ENCODE results near the gene SNAPC3.

The SNAPC3 gene

DNA sequence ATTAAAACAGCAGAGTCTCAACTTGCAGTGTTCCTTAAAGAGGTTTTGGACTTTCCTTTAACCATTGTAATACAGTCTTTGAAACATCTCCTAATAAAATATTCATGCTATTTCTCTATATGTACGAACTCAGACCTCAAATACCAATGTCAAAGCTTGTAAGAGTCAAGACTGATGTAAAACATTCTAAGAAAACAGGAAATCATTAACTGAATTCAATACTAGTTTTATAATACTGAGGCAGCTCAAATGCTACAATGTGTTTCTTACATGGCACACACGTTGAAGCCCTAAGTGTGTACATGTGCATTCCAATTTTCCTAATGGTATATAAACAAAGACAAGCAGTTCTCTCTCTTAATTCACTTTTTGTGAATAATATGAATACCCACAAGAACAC lies 76.5 kb downstream of the SNAPC3 start:
- H3K27ac ChIP-seq (ENCODE audit: low read length): no peak overlapping the region
- H3K9me2 ChIP-seq (replicated peaks; ENCODE audit: insufficient read depth, low read length): no peaks in the 10 kb centered on the region
- H3K4me2 ChIP-seq (ENCODE audit: low read depth, low read length): no peak overlapping the region
- no peak overlapping the region for H2AFZ ChIP-seq (ENCODE audit: low read length)
- no peak for DNase-seq
- H3K4me3 ChIP-seq (ENCODE audit: low read length): no peak overlapping the region
- no peaks in the 10 kb centered on the region for H3K4me1 ChIP-seq (ENCODE audit: low read length)
- no peaks in the 10 kb centered on the region for H4K20me1 ChIP-seq (ENCODE audit: insufficient read depth, low read length)
- H3K9ac ChIP-seq (ENCODE audit: low read length): no peak overlapping the region
- H3K36me3 ChIP-seq (replicated peaks; ENCODE audit: insufficient read depth, low read length): no peaks in the 10 kb centered on the region
- TF ChIP-seq EZH2 (optimal IDR thresholded peaks at IDR 0.05; ENCODE audit: low read depth, low read length) (no peak), EZH2phosphoT487 (IDR thresholded peaks at IDR 0.05; ENCODE audit: low read length) (no peak)
- TF ChIP-seq, protein P1, sequence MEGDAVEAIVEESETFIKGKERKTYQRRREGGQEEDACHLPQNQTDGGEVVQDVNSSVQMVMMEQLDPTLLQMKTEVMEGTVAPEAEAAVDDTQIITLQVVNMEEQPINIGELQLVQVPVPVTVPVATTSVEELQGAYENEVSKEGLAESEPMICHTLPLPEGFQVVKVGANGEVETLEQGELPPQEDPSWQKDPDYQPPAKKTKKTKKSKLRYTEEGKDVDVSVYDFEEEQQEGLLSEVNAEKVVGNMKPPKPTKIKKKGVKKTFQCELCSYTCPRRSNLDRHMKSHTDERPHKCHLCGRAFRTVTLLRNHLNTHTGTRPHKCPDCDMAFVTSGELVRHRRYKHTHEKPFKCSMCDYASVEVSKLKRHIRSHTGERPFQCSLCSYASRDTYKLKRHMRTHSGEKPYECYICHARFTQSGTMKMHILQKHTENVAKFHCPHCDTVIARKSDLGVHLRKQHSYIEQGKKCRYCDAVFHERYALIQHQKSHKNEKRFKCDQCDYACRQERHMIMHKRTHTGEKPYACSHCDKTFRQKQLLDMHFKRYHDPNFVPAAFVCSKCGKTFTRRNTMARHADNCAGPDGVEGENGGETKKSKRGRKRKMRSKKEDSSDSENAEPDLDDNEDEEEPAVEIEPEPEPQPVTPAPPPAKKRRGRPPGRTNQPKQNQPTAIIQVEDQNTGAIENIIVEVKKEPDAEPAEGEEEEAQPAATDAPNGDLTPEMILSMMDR (IDR thresholded peaks at IDR 0.05; ENCODE audit: low read length): no peak
- no peaks in the 10 kb centered on the region for H3F3A ChIP-seq (ENCODE audit: insufficient read depth, low read length)
- H3K27me3 ChIP-seq (replicated peaks; ENCODE audit: insufficient read depth, low read length): no peaks in the 10 kb centered on the region
- no peaks in the 10 kb centered on the region for H3K9me3 ChIP-seq (replicated peaks; ENCODE audit: insufficient read depth, low read length)
- H3K79me2 ChIP-seq (ENCODE audit: low read length): peaks cover 16% of the 10 kb centered on the region

DNA sequence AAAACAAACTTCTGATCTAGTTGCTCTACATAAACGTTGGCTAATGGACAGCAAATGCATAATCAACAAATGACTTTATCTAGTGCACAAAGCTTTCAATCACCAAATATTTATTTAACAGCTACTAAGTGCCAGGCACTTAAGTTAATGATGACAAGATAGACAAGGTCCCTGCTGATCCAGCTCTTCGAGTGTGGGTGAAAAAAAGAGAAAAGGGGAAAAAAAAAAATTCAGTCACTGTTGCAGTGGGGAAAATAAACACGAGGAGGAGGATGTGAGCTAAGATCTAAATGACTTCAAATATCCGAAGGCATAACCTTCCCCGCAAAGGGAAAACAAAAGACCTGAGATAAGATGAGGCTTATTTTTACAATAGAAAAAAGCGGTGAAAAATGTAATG lies 78.5 kb downstream of the SNAPC3 start:
- Histone ChIP-seq H2AFZ (ENCODE audit: low read length) (no peak overlapping the region), H3K9me3 (replicated peaks; ENCODE audit: insufficient read depth, low read length) (no peaks in the 10 kb centered on the region), H4K20me1 (ENCODE audit: insufficient read depth, low read length) (no peaks in the 10 kb centered on the region), H3K9me2 (replicated peaks; ENCODE audit: insufficient read depth, low read length) (no peaks in the 10 kb centered on the region), H3K4me2 (ENCODE audit: low read depth, low read length) (no peak overlapping the region), H3K9ac (ENCODE audit: low read length) (no peak overlapping the region), H3K79me2 (ENCODE audit: low read length) (peaks cover 13% of the 10 kb centered on the region), H3K36me3 (replicated peaks; ENCODE audit: insufficient read depth, low read length) (no peaks in the 10 kb centered on the region; the same call in 1 of the 2 replicates), H3K4me3 (ENCODE audit: low read length) (no peak overlapping the region), H3F3A (ENCODE audit: insufficient read depth, low read length) (no peaks in the 10 kb centered on the region), H3K4me1 (ENCODE audit: low read length) (no peaks in the 10 kb centered on the region), H3K27ac (ENCODE audit: low read length) (no peak overlapping the region), H3K27me3 (replicated peaks; ENCODE audit: insufficient read depth, low read length) (no peaks in the 10 kb centered on the region)
- TF ChIP-seq EZH2phosphoT487 (IDR thresholded peaks at IDR 0.05; ENCODE audit: low read length): no peak
- TF ChIP-seq, protein P1 (IDR thresholded peaks at IDR 0.05; ENCODE audit: low read length): no peak
- TF ChIP-seq EZH2 (optimal IDR thresholded peaks at IDR 0.05; ENCODE audit: low read depth, low read length): no peak
- no peak for DNase-seq

DNA sequence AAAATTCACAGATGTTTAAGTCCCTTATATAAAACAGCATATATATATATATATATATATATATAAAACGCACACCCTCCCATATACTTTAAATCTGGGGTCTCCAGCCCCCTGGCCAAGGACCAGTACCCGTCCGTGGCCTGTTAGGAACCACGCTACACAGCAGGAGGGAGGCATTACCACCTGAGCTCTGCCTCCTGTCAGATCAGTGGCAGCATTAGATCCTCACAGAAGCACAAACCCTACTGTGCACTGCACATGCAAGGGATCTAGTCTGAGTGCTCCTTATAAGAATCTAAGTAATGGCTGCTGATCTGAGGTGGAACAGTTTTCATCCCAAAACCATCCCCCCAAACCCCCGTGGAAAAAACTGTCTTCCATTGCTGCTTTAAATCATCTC lies 79.1 kb downstream of the SNAPC3 start:
- no peaks in the 10 kb centered on the region for H3F3A ChIP-seq (ENCODE audit: insufficient read depth, low read length)
- no peak for DNase-seq
- no peak overlapping the region for H3K4me2 ChIP-seq (ENCODE audit: low read depth, low read length)
- H4K20me1 ChIP-seq (ENCODE audit: insufficient read depth, low read length): no peaks in the 10 kb centered on the region
- H3K9ac ChIP-seq (ENCODE audit: low read length): no peak overlapping the region
- no peaks in the 10 kb centered on the region for H3K27me3 ChIP-seq (replicated peaks; ENCODE audit: insufficient read depth, low read length)
- peaks cover 16% of the 10 kb centered on the region for H3K79me2 ChIP-seq (ENCODE audit: low read length)
- no peaks in the 10 kb centered on the region for H3K4me1 ChIP-seq (ENCODE audit: low read length)
- H3K9me2 ChIP-seq (replicated peaks; ENCODE audit: insufficient read depth, low read length): no peaks in the 10 kb centered on the region
- H3K27ac ChIP-seq (ENCODE audit: low read length): no peak overlapping the region
- TF ChIP-seq EZH2phosphoT487 (IDR thresholded peaks at IDR 0.05; ENCODE audit: low read length): no peak
- no peak for TF ChIP-seq EZH2 (optimal IDR thresholded peaks at IDR 0.05; ENCODE audit: low read depth, low read length)
- TF ChIP-seq, protein P1 (IDR thresholded peaks at IDR 0.05; ENCODE audit: low read length): no peak
- no peaks in the 10 kb centered on the region for H3K9me3 ChIP-seq (replicated peaks; ENCODE audit: insufficient read depth, low read length)
- no peak overlapping the region for H3K4me3 ChIP-seq (ENCODE audit: low read length)
- no peak overlapping the region for H2AFZ ChIP-seq (ENCODE audit: low read length)
- H3K36me3 ChIP-seq (replicated peaks; ENCODE audit: insufficient read depth, low read length): no peaks in the 10 kb centered on the region; the same call in none of the 2 replicates
